Transverse colon (tissue), 4 donors: ENCODE results near the gene PDILT.
"Not testable (repeated sequence)": the region's sequence is repeated elsewhere in the genome, so short reads cannot be mapped to it uniquely, and the experiment has no call there.

ENCODE experiments used
- EP300 ChIP-seq: sonication (generic); formaldehyde crosslinking; IDR thresholded peaks from one replicate; pipeline ENCODE4 v1.6.1; 2017; ENCODE audit warnings: antibody characterized with exemption, low read depth
- POLR2AphosphoS5 ChIP-seq, 3 donors: sonication (generic); formaldehyde crosslinking; IDR thresholded peaks; one replicate each; pipeline ENCODE4 v1.6.1; 2016; ENCODE audit warnings: antibody characterized with exemption in 3 of 3
- TF ChIP-seq, protein P1 (sequence below), 5 experiments: fragments of 200-600 bp in 3 of 5; fragments of 450-650 bp in 2 of 5; sonication (generic) in 3 of 5; IDR thresholded peaks; 1 replicate in 2 of 5; 2 replicates in 3 of 5; pipeline ENCODE4 v1.5.1; 2016 to 2017; ENCODE audit warnings: antibody characterized with exemption in 5 of 5, inconsistent platforms in 3 of 5, mild to moderate bottlenecking in 2 of 5, moderate library complexity in 1 of 5

DNA sequence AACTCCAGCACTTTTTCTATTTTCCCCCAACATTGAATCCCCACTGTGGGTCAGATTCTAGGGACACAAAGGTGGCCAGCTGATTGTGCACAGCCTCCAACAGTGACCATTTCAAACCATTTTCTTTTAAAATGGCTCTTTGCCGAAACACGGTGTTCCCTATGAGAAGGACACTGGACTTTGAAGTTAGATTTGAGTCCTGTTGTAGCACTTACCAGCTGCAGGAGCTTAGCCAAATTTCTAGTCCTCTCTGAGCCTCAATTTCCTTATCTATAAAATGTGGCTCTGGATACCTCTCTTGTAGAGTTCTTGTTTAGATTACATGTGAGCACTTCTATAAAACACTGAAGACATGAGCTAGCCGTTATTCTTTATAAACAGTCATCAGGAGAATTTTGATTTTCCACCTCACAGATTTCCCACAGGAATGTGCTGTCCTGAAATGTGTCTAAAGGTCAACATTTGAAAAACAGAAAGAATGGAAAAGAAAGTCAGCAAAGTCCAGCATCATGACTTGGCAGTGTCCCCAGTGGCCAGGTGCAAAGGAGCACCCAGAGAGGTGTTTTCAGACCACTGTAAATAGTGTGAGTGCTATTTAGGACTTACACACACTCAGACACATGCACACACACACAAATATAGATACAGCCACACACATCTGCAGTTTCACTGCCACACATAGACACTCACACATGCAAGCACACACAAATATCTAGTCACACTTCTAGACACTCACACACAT lies 42.3 kb upstream of the PDILT start:
- TF ChIP-seq, protein P1, sequence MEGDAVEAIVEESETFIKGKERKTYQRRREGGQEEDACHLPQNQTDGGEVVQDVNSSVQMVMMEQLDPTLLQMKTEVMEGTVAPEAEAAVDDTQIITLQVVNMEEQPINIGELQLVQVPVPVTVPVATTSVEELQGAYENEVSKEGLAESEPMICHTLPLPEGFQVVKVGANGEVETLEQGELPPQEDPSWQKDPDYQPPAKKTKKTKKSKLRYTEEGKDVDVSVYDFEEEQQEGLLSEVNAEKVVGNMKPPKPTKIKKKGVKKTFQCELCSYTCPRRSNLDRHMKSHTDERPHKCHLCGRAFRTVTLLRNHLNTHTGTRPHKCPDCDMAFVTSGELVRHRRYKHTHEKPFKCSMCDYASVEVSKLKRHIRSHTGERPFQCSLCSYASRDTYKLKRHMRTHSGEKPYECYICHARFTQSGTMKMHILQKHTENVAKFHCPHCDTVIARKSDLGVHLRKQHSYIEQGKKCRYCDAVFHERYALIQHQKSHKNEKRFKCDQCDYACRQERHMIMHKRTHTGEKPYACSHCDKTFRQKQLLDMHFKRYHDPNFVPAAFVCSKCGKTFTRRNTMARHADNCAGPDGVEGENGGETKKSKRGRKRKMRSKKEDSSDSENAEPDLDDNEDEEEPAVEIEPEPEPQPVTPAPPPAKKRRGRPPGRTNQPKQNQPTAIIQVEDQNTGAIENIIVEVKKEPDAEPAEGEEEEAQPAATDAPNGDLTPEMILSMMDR (IDR thresholded peaks at IDR 0.05): not testable (repeated sequence)
- TF ChIP-seq EP300; POLR2AphosphoS5 (IDR thresholded peaks at IDR 0.05): not testable (repeated sequence)
